Right lobe of liver (tissue), 4 donors: ENCODE results near the gene PCSK6.

Experiments used
- CTCF ChIP-seq, 4 donors: fragments of 200-600 bp in 3 of 4; fragments of 450-650 bp in 1 of 4; IDR thresholded peaks; one replicate each; pipeline versions ENCODE4 v1.5.1 to v1.8.0; 2016 to 2022; ENCODE audit warnings: antibody characterized with exemption in 4 of 4, mild to moderate bottlenecking in 2 of 4
- POLR2A ChIP-seq: fragments of 450-650 bp; IDR thresholded peaks from one replicate; pipeline ENCODE4 v1.6.1; 2017; ENCODE audit warnings: antibody characterized with exemption, mild to moderate bottlenecking
- donor health status: DM: no; HTN: no; CAD: no.
- donor health status: DM: no; HTN: no; CAD: no.
- donor health status: DM: no; HTN: yes; CAD: no.

- no peak for TF ChIP-seq CTCF (IDR thresholded peaks at IDR 0.05)
- TF ChIP-seq POLR2A, result no peak
Measured at GRCh38 chr15:101517504-101517903, 28.0 kb upstream of the PCSK6 start.
